Measurements from ENCODE around the gene JUND.

The JUND gene

DNA sequence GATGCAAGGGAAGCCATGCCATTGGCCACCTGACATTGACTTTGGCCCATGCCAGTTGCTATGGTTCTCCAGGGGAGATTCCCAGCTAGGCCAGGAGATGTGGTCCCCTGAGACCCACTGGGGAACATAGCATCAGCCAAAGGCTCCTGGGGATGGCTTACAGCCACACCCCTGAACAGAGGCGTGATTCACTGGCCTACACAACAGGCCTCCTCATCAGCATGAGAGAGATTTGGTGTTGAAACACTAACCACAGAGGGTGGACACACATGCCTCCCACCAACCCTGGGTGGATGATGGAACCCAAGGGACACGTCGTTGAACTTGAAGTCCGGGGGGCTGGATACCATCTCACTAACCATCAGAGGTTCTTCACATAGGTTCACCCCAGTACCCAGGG is 21.5 kb downstream of the JUND start:
- DNase-seq (ENCODE audit: low read depth) = peak; percentile 77
- no peak overlapping the region for H3K4me3 ChIP-seq (ENCODE audit: low read depth, low read length)
- TF ChIP-seq, protein P1, sequence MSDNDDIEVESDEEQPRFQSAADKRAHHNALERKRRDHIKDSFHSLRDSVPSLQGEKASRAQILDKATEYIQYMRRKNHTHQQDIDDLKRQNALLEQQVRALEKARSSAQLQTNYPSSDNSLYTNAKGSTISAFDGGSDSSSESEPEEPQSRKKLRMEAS (IDR thresholded peaks at IDR 0.05; ENCODE audit: low read depth, low read length) = no peak

DNA sequence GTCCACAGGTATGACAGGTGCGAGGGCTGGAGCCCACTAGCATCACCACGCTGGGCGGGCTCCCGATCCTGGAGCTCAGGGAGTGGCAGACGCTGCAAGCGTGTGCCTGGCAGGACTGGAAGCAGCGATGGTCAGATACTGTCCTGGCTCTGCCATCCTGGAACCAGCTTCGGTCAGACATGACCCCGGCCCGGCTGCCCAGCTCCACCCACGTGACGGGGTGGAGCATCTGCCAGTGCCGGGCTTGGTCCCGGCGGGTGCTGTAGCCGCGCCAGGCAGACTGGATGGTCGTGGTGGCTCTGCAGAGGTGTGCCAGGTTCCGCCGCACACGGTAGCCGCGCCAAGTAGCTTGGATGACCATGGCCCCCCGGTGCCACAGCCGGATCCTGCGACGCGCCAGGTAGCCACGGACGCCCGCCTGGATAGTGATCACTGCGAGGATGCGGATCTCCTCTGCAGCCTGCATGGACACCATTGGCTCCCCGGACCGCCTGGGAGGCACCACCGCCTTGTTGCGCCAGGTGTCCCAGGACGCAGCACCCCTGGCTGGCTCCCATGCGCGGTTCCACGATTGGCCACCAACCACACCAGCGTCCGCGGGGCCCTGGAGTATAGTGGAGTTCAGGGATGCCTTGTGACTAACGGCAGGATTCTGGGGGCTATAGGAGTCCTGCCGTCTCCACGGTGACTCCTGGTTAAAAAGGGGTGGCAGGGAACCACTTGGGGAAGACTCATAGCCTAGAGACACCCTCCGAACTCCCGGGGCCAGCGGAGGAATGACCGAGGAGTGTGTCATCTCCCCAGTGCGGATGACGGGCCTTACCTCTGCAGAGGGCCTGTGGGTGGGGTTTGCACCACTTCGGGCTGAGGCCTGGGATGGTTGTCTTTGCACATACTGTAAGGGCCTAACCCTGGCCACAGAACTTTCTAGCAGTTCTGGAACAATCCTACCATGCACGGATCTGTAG is 23.6 kb downstream of the JUND start:
- no peak overlapping the region for H3K4me3 ChIP-seq (ENCODE audit: low read depth, low read length)
- TF ChIP-seq POLR2A (IDR thresholded peaks at IDR 0.05; ENCODE audit: extremely low read depth, insufficient read length) (no peak), MYC (IDR thresholded peaks at IDR 0.05; ENCODE audit: low read depth, low read length) (no peak)
- TF ChIP-seq, protein P2, sequence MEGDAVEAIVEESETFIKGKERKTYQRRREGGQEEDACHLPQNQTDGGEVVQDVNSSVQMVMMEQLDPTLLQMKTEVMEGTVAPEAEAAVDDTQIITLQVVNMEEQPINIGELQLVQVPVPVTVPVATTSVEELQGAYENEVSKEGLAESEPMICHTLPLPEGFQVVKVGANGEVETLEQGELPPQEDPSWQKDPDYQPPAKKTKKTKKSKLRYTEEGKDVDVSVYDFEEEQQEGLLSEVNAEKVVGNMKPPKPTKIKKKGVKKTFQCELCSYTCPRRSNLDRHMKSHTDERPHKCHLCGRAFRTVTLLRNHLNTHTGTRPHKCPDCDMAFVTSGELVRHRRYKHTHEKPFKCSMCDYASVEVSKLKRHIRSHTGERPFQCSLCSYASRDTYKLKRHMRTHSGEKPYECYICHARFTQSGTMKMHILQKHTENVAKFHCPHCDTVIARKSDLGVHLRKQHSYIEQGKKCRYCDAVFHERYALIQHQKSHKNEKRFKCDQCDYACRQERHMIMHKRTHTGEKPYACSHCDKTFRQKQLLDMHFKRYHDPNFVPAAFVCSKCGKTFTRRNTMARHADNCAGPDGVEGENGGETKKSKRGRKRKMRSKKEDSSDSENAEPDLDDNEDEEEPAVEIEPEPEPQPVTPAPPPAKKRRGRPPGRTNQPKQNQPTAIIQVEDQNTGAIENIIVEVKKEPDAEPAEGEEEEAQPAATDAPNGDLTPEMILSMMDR (IDR thresholded peaks at IDR 0.05; ENCODE audit: low read depth, low read length) = no peak
- TF ChIP-seq, protein P1 (IDR thresholded peaks at IDR 0.05; ENCODE audit: low read depth, low read length) = no peak

DNA sequence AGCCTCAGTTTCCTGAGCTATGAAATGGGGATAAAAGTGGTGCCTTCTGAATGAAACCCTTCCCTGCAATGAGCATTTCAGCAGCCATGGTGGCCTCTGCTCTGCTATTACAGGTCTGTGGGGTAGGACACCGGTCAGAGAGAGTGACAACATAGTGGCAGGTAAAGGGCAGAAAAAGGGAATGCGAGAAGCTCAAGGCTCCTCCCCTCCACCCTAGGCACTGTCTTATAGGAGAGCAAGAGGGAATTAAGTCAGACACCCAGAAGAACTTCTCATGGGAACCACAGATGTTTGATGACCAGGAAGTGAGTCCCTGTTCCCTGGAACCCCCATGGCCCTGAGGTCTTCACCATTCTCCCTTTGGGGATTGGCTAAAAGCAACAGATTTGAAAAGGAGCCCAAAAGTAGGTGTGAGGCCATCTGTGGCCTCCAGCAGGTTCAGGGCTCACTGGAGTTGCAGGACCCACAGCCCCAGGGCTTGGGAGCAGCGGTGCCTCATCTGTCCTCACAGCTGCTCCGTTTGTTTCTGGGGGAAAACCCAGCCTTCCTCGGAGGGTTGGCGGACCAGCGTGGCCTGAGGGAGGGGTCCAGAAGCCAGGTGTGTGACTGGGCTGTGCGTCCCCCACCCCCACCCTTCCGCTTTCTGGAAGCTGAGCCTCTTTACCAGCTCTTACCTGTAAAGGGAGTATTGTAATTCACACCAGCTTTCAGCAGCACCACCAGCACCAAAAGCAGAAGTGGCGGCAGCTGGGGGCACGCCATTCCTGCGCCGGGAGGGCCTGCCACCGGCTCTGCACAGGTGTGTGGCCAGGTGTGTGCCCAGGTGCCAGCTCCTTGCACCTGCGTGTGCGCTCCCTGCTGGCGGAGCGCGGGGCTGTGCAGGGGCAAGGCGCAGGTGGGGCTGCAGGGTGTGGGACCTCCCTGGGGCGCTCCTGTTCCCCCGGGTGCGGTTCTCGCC is 26.6 kb downstream of the JUND start:
- DNase-seq (ENCODE audit: low read depth) = no peak

More for the DNA sequence above, 23.6 kb downstream of the JUND start:
- no peak for DNase-seq (ENCODE audit: low read depth)

DNA sequence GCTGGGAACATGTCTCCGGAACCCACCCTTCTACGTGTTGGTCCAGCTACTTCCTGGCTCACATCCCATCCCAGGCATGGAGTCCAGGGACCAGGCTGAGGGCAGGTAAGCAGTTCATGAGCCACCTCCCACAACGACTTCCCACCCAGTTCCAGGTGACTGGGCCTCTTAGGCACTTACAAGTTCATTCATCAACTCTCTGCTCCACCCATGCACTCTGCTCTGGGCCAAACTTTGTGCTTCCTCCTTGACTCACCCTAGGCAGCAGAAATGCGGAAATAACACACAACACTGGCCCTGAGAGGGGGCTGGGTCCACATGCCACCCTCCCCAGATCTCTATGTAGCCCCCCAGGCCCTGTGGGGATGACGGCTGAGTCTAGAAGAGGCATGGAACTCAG is 27.7 kb downstream of the JUND start:
- no peak overlapping the region for H3K4me3 ChIP-seq (ENCODE audit: low read depth, low read length)
- TF ChIP-seq POLR2A (IDR thresholded peaks at IDR 0.05; ENCODE audit: extremely low read depth, insufficient read length) (no peak), MYC (IDR thresholded peaks at IDR 0.05; ENCODE audit: low read depth, low read length) (no peak)
- TF ChIP-seq, protein P2 (IDR thresholded peaks at IDR 0.05; ENCODE audit: low read depth, low read length) = no peak
- TF ChIP-seq, protein P1 (IDR thresholded peaks at IDR 0.05; ENCODE audit: low read depth, low read length) = no peak
- peak; percentile 40 for DNase-seq (ENCODE audit: low read depth)

More for the DNA sequence above, 26.6 kb downstream of the JUND start:
- no peak overlapping the region for H3K4me3 ChIP-seq (ENCODE audit: low read depth, low read length)
- TF ChIP-seq, protein P1 (IDR thresholded peaks at IDR 0.05; ENCODE audit: low read depth, low read length) = no peak
- TF ChIP-seq POLR2A (IDR thresholded peaks at IDR 0.05; ENCODE audit: extremely low read depth, insufficient read length) (no peak), MYC (IDR thresholded peaks at IDR 0.05; ENCODE audit: low read depth, low read length) (no peak)
- TF ChIP-seq, protein P2 (IDR thresholded peaks at IDR 0.05; ENCODE audit: low read depth, low read length) = no peak

DNA sequence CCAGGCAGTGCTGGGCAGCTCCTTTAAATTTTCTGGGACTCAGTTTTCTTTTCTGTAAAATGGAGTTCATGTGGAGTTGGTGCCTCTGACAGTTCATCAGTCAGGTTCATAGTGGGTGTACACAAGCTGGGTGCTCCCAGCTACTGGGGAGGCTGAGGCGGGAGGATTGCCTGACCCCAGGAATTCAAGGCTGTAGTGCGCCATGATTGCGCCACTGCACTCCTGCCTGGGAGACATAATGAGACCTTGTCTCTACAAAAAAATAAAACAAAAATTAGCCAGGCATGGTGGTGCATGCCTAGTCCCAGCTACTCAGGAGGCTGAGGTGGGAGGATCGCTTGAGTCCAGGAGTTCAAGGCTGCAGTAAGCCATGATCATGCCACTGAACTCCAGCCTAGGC is 28.3 kb downstream of the JUND start:
- TF ChIP-seq, protein P2 (IDR thresholded peaks at IDR 0.05; ENCODE audit: low read depth, low read length) = no peak
- TF ChIP-seq POLR2A (IDR thresholded peaks at IDR 0.05; ENCODE audit: extremely low read depth, insufficient read length) = no peak
- TF ChIP-seq MYC (IDR thresholded peaks at IDR 0.05; ENCODE audit: low read depth, low read length) = no peak
- TF ChIP-seq, protein P1 (IDR thresholded peaks at IDR 0.05; ENCODE audit: low read depth, low read length) = no peak
- no peak overlapping the region for H3K4me3 ChIP-seq (ENCODE audit: low read depth, low read length)
- no peak for DNase-seq (ENCODE audit: low read depth)

All from NB4 (cell line).